Measurements from ENCODE around the gene TPM1.

The TPM1 gene

DNA sequence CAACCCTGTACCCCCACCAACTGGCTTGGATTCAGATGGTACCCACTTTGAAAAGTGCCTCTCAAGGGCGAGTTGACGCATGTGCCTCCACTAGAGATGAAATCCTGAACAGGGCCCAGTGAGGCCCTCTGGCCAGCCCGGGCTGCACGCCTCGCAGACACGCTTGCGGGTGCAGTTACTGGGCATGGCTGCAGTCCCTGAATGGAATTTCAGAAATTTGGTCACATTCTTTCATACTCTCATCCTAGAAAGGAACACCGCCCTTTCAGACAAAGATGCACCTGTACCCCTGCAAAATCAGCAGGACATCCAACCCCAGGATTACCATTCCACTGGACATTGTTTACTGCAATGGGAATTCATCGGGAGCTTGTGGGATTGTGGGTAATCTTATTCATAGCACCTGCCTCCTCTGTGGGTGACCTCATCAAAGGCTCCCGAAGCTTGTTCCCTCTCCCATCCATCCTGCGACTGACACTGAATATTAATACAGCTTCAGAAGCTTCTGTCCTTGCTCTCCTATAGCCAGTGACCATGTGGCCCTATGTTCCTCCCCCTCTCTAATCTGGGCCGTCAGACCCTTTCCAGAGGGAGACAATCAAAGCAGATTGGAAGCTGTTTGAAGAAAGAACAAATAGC, 42.5 kb upstream of the TPM1 start:
- Histone ChIP-seq H4K8ac (ENCODE audit: low read depth, low read length) (no peak overlapping the region), H3K79me1 (ENCODE audit: low read depth, low read length) (no peaks in the 10 kb centered on the region), H3K23ac (ENCODE audit: low read depth, low read length, poor library complexity) (no peak overlapping the region), H2BK120ac (ENCODE audit: low read depth, low read length) (no peak overlapping the region), H3K4me1 (ENCODE audit: control insufficient read depth in 2 of 2, insufficient read depth in 1 of 2, low read depth in 1 of 2, low read length in 2 of 2) (peaks cover 13 to 33% of the 10 kb centered on the region in 2 donors), H3K27me3 (ENCODE audit: control insufficient read depth in 3 of 3, insufficient read depth in 3 of 3, low read depth in 1 of 3, low read length in 3 of 3) (peaks cover 0 to 2% (median 0%) of the 10 kb centered on the region in 3 experiments), H3K4me3 (ENCODE audit: low read length in 2 of 2) (no peak overlapping the region), H2BK5ac (ENCODE audit: low read length) (no peak overlapping the region), H4K91ac (ENCODE audit: low read depth, low read length, poor library complexity) (no peak overlapping the region), H3K9me3 (replicated peaks in 1 of 2; ENCODE audit: control insufficient read depth in 2 of 2, insufficient read depth in 1 of 2, low read depth in 1 of 2, low read length in 2 of 2) (no peaks in the 10 kb centered on the region), H2BK15ac (ENCODE audit: low read length) (no peak overlapping the region), H3K27ac (replicated peaks; ENCODE audit: low read length) (peak overlapping the region; percentile 80), H3K18ac (ENCODE audit: low read length) (no peak overlapping the region), H3K9ac (ENCODE audit: low read depth, low read length, poor library complexity) (no peak overlapping the region), H3K14ac (ENCODE audit: low read length) (no peak overlapping the region), H3K4me2 (ENCODE audit: insufficient read depth, low read length, poor library complexity, severe bottlenecking) (no peak overlapping the region), H2AK5ac (ENCODE audit: low read depth, low read length) (no peak overlapping the region), H3K36me3 (replicated peaks in 1 of 2; ENCODE audit: control insufficient read depth in 2 of 2, insufficient read depth in 2 of 2, low read length in 2 of 2) (no peaks in the 10 kb centered on the region), H2BK12ac (ENCODE audit: low read length) (no peak overlapping the region), H3K4ac (ENCODE audit: low read length) (no peak overlapping the region), H2AFZ (ENCODE audit: low read length) (peak overlapping the region; percentile 5)
- DNase-seq (ENCODE audit: low spot score), result peak; percentile 67
- no CpG with 5 or more reads among the region's 12 CpGs for WGBS, 2 donors (ENCODE audit: extremely low coverage in 2 of 2, insufficient read length in 2 of 2, insufficient replicate concordance in 1 of 2)

DNA sequence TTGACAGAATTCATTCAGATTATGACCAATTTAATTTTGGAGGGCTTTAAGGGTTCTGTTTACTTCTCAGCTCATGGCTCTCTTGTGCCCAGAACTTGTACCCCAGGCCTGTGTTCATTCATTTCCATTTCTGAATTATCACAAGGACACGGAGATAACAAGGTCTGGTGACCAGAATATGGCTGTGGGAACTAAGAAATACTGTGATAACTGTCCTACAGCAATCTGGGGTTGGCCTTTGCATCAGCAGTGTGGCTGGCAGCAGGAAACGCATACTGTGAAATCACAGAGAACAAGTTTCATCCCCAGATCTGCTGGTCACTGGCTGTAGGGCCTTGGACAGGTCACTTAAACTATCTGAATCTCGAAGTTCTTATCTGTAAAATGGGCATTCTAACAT, 41.8 kb upstream of the TPM1 start:
- Histone ChIP-seq H3K27ac (replicated peaks; ENCODE audit: low read length) (peak overlapping the region; percentile 71), H2BK120ac (ENCODE audit: low read depth, low read length) (no peak overlapping the region)

GRCh38 chr15:63004211-63004610, 38.3 kb upstream of the TPM1 start:
- no peak overlapping the region for H4K8ac ChIP-seq (ENCODE audit: low read depth, low read length)
- no peak overlapping the region for H3K27ac ChIP-seq (replicated peaks; ENCODE audit: low read length)
- no peaks in the 10 kb centered on the region for H3K36me3 ChIP-seq (replicated peaks in 1 of 2; ENCODE audit: control insufficient read depth in 2 of 2, insufficient read depth in 2 of 2, low read length in 2 of 2)
- H3K9ac ChIP-seq (ENCODE audit: low read depth, low read length, poor library complexity), result no peak overlapping the region
- H3K18ac ChIP-seq (ENCODE audit: low read length), result no peak overlapping the region
- H3K9me3 ChIP-seq (replicated peaks in 1 of 2; ENCODE audit: control insufficient read depth in 2 of 2, insufficient read depth in 1 of 2, low read depth in 1 of 2, low read length in 2 of 2), result no peaks in the 10 kb centered on the region
- H3K79me1 ChIP-seq (ENCODE audit: low read depth, low read length), result no peaks in the 10 kb centered on the region
- H2BK12ac ChIP-seq (ENCODE audit: low read length), result no peak overlapping the region
- peaks cover 16 to 26% of the 10 kb centered on the region in 2 donors for H3K4me1 ChIP-seq (ENCODE audit: control insufficient read depth in 2 of 2, insufficient read depth in 1 of 2, low read depth in 1 of 2, low read length in 2 of 2)
- no peaks in the 10 kb centered on the region for H3K27me3 ChIP-seq (ENCODE audit: control insufficient read depth in 3 of 3, insufficient read depth in 3 of 3, low read depth in 1 of 3, low read length in 3 of 3)
- H2AFZ ChIP-seq (ENCODE audit: low read length), result no peak overlapping the region
- no peak overlapping the region for H3K14ac ChIP-seq (ENCODE audit: low read length)
- no peak overlapping the region for H2BK15ac ChIP-seq (ENCODE audit: low read length)
- no peak overlapping the region for H3K23ac ChIP-seq (ENCODE audit: low read depth, low read length, poor library complexity)
- H2BK120ac ChIP-seq (ENCODE audit: low read depth, low read length), result no peak overlapping the region
- no peak for DNase-seq (ENCODE audit: low spot score)
- no peak overlapping the region for H4K91ac ChIP-seq (ENCODE audit: low read depth, low read length, poor library complexity)
- no peak overlapping the region for H3K4me2 ChIP-seq (ENCODE audit: insufficient read depth, low read length, poor library complexity, severe bottlenecking)
- no peak overlapping the region for H2AK5ac ChIP-seq (ENCODE audit: low read depth, low read length)
- H3K4ac ChIP-seq (ENCODE audit: low read length), result no peak overlapping the region
- WGBS, 2 donors (ENCODE audit: extremely low coverage in 2 of 2, insufficient read length in 2 of 2, insufficient replicate concordance in 1 of 2), result no CpG with 5 or more reads among the region's 2 CpGs
- no peak overlapping the region for H2BK5ac ChIP-seq (ENCODE audit: low read length)
- H3K4me3 ChIP-seq (ENCODE audit: low read length in 2 of 2), result no peak overlapping the region

More for the DNA sequence above, 41.8 kb upstream of the TPM1 start:
- no peak overlapping the region for H4K91ac ChIP-seq (ENCODE audit: low read depth, low read length, poor library complexity)
- H3K4me2 ChIP-seq (ENCODE audit: insufficient read depth, low read length, poor library complexity, severe bottlenecking), result no peak overlapping the region
- no peak overlapping the region for H3K4me3 ChIP-seq (ENCODE audit: low read length in 2 of 2)
- no peaks in the 10 kb centered on the region for H3K9me3 ChIP-seq (replicated peaks in 1 of 2; ENCODE audit: control insufficient read depth in 2 of 2, insufficient read depth in 1 of 2, low read depth in 1 of 2, low read length in 2 of 2)
- no CpG with 5 or more reads among the region's 3 CpGs for WGBS, 2 donors (ENCODE audit: extremely low coverage in 2 of 2, insufficient read length in 2 of 2, insufficient replicate concordance in 1 of 2)
- no peak overlapping the region for H3K9ac ChIP-seq (ENCODE audit: low read depth, low read length, poor library complexity)
- H3K18ac ChIP-seq (ENCODE audit: low read length), result peak overlapping the region; percentile 22
- no peaks in the 10 kb centered on the region for H3K36me3 ChIP-seq (replicated peaks in 1 of 2; ENCODE audit: control insufficient read depth in 2 of 2, insufficient read depth in 2 of 2, low read length in 2 of 2)
- H4K8ac ChIP-seq (ENCODE audit: low read depth, low read length), result no peak overlapping the region
- no peak overlapping the region for H3K4ac ChIP-seq (ENCODE audit: low read length)
- H3K23ac ChIP-seq (ENCODE audit: low read depth, low read length, poor library complexity), result no peak overlapping the region
- DNase-seq (ENCODE audit: low spot score), result no peak
- H2BK12ac ChIP-seq (ENCODE audit: low read length), result no peak overlapping the region
- H2AFZ ChIP-seq (ENCODE audit: low read length), result peak overlapping the region; percentile 5
- no peak overlapping the region for H2BK15ac ChIP-seq (ENCODE audit: low read length)
- H3K14ac ChIP-seq (ENCODE audit: low read length), result no peak overlapping the region
- peaks cover 13 to 33% of the 10 kb centered on the region in 2 donors for H3K4me1 ChIP-seq (ENCODE audit: control insufficient read depth in 2 of 2, insufficient read depth in 1 of 2, low read depth in 1 of 2, low read length in 2 of 2)
- no peak overlapping the region for H2BK5ac ChIP-seq (ENCODE audit: low read length)
- no peaks in the 10 kb centered on the region for H3K79me1 ChIP-seq (ENCODE audit: low read depth, low read length)
- no peaks in the 10 kb centered on the region for H3K27me3 ChIP-seq (ENCODE audit: control insufficient read depth in 3 of 3, insufficient read depth in 3 of 3, low read depth in 1 of 3, low read length in 3 of 3)
- no peak overlapping the region for H2AK5ac ChIP-seq (ENCODE audit: low read depth, low read length)

DNA sequence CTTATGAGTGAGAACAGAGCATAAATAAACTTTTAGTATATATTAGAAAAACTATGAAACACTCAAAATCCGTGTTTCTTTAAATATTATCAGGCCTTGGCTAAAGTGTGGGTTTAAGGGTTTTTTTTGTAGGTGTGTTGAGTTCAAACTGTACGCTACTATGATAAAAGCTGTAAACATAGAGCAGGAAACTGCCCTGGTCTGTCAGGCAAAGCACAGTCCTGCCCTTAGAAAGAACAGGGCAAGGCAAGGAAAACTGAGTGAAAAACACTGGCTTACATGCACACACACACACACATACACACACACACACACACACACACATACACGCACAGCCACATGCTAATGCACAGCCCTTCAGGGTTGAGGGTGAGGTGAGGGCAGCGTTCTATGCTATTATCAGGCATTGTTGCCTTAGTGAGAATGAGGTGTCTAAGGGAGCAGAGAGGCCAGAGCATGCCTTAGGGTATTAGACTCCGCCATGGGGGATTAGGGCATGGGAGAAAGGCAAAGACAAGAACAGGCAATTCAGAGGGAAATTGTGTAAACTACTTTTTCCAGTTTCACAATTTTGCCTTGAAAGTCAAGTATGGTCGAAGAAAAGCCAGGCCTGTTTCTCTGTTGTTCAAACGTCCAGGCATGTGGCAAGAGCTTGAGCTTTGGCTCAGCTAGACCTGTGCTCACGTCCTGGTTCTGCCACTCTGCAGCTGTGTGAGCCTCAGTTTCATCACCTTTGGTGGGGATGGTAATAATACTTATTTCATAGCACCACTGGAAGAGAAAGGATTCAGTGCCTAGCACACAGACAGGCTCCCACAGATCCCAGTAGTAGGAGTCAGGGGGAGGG, 36.3 kb upstream of the TPM1 start:
- Histone ChIP-seq H3K27ac (replicated peaks; ENCODE audit: low read length) (no peak overlapping the region), H3K4me1 (ENCODE audit: control insufficient read depth in 2 of 2, insufficient read depth in 1 of 2, low read depth in 1 of 2, low read length in 2 of 2) (peaks cover 3 to 12% of the 10 kb centered on the region in 2 donors), H3K14ac (ENCODE audit: low read length) (no peak overlapping the region), H4K8ac (ENCODE audit: low read depth, low read length) (no peak overlapping the region), H3K9ac (ENCODE audit: low read depth, low read length, poor library complexity) (no peak overlapping the region), H3K4me3 (ENCODE audit: low read length in 2 of 2) (no peak overlapping the region), H2BK12ac (ENCODE audit: low read length) (no peak overlapping the region), H3K18ac (ENCODE audit: low read length) (peak overlapping the region; percentile 70), H2AK5ac (ENCODE audit: low read depth, low read length) (peak overlapping the region; percentile 41), H3K4me2 (ENCODE audit: insufficient read depth, low read length, poor library complexity, severe bottlenecking) (no peak overlapping the region), H2BK15ac (ENCODE audit: low read length) (no peak overlapping the region), H3K79me1 (ENCODE audit: low read depth, low read length) (no peaks in the 10 kb centered on the region), H3K4ac (ENCODE audit: low read length) (peak overlapping the region; percentile 47), H2BK5ac (ENCODE audit: low read length) (no peak overlapping the region), H3K27me3 (ENCODE audit: control insufficient read depth in 3 of 3, insufficient read depth in 3 of 3, low read depth in 1 of 3, low read length in 3 of 3) (no peaks in the 10 kb centered on the region), H2AFZ (ENCODE audit: low read length) (no peak overlapping the region), H4K91ac (ENCODE audit: low read depth, low read length, poor library complexity) (peak overlapping the region; percentile 74), H3K9me3 (replicated peaks in 1 of 2; ENCODE audit: control insufficient read depth in 2 of 2, insufficient read depth in 1 of 2, low read depth in 1 of 2, low read length in 2 of 2) (no peaks in the 10 kb centered on the region), H3K23ac (ENCODE audit: low read depth, low read length, poor library complexity) (no peak overlapping the region), H3K36me3 (replicated peaks in 1 of 2; ENCODE audit: control insufficient read depth in 2 of 2, insufficient read depth in 2 of 2, low read length in 2 of 2) (no peaks in the 10 kb centered on the region), H2BK120ac (ENCODE audit: low read depth, low read length) (no peak overlapping the region)
- no peak for DNase-seq (ENCODE audit: low spot score)
- WGBS, 2 donors (ENCODE audit: extremely low coverage in 2 of 2, insufficient read length in 2 of 2, insufficient replicate concordance in 1 of 2), result no CpG with 5 or more reads among the region's 8 CpGs

Data from neuronal stem cell (in vitro differentiated cells).